WTC11 (cell line): Measurements from ENCODE around the gene UCHL5. TPM values are rescaled to one million over a fixed set of nuclear protein-coding genes. Genes with fewer than 3 reads are reported as not detected.

Experiments used
- ATAC-seq: fragments of 200-7000 bp; cut with Tn5 transposase; 2 replicates; pipeline ENCODE4 v1.10.0; 2021; ENCODE audit warnings: mild to moderate bottlenecking, moderate library complexity
- CTCF ChIA-PET: fragments of 300-600 bp; sonication (Branson Sonifier 250); formaldehyde crosslinking; loops from one replicate; lab custom pipeline; 2021; ENCODE audit warnings: antibody characterized with exemption; lab: Charles Lee
- POLR2A ChIA-PET: fragments of 350-600 bp; sonication (Branson Sonifier 250); formaldehyde crosslinking; loops from one replicate; lab custom pipeline; 2021; ENCODE audit warnings: antibody characterized with exemption; lab: Charles Lee
- DNase-seq: peaks from one replicate; pipeline ENCODE4 v3.0.0; 2021; ENCODE audit warnings: low spot score
- H3K27ac Mint-ChIP-seq: 2 replicates; pipeline ENCODE4 v1.8.0; 2021; ENCODE audit warnings: mixed read lengths
- H3K27me3 Mint-ChIP-seq: 2 replicates; pipeline ENCODE4 v1.8.0; 2021; ENCODE audit warnings: low read depth, mild to moderate bottlenecking, moderate library complexity, mixed read lengths
- H3K36me3 Mint-ChIP-seq: 2 replicates; pipeline ENCODE4 v1.8.0; 2021; ENCODE audit warnings: mixed read lengths
- H3K4me1 Mint-ChIP-seq: 2 replicates; pipeline ENCODE4 v1.8.0; 2022; ENCODE audit warnings: mixed read lengths
- H3K4me3 Mint-ChIP-seq: 2 replicates; pipeline ENCODE4 v1.8.0; 2021; ENCODE audit warnings: mild to moderate bottlenecking, moderate library complexity, mixed read lengths
- H3K9me3 Mint-ChIP-seq: 2 replicates; pipeline ENCODE4 v1.8.0; 2021; ENCODE audit warnings: mixed read lengths
- CREB1 ChIP-seq: sonication (generic); formaldehyde crosslinking; IDR thresholded peaks from 2 replicates; pipeline ENCODE4 v1.8.0; 2023; ENCODE audit warnings: mild to moderate bottlenecking, missing genetic modification reagents
- ESRRA ChIP-seq: sonication (generic); formaldehyde crosslinking; IDR thresholded peaks from 2 replicates; pipeline ENCODE4 v1.8.1; 2022; ENCODE audit warnings: mild to moderate bottlenecking, missing genetic modification reagents, borderline replicate concordance
- FOXK1 ChIP-seq: sonication (generic); formaldehyde crosslinking; IDR thresholded peaks from 2 replicates; pipeline ENCODE4 v1.8.0; 2022; ENCODE audit warnings: mild to moderate bottlenecking, moderate library complexity, missing genetic modification reagents
- GABPB1 ChIP-seq: sonication (generic); formaldehyde crosslinking; IDR thresholded peaks from 2 replicates; pipeline ENCODE4 v1.8.1; 2023; ENCODE audit warnings: mild to moderate bottlenecking, missing genetic modification reagents
- HMGA2 ChIP-seq: fragments of 250-450 bp; sonication (Bioruptor Pico); IDR thresholded peaks from 2 replicates; pipeline ENCODE4 v1.4.0; 2021; ENCODE audit warnings: mild to moderate bottlenecking, moderate library complexity
- IRF2 ChIP-seq: sonication (generic); formaldehyde crosslinking; IDR thresholded peaks from 2 replicates; pipeline ENCODE4 v1.8.0; 2022; ENCODE audit warnings: low read depth, missing genetic modification reagents, borderline replicate concordance
- KAT7 ChIP-seq: sonication (generic); formaldehyde crosslinking; IDR thresholded peaks from 2 replicates; pipeline ENCODE4 v1.8.1; 2023; ENCODE audit warnings: missing genetic modification reagents, mild to moderate bottlenecking, borderline replicate concordance
- TEAD4 ChIP-seq: sonication (generic); formaldehyde crosslinking; IDR thresholded peaks from 2 replicates; pipeline ENCODE4 v1.8.0; 2022; ENCODE audit warnings: mild to moderate bottlenecking, missing genetic modification reagents
- ZNF121 ChIP-seq: sonication (generic); formaldehyde crosslinking; IDR thresholded peaks from 2 replicates; pipeline ENCODE4 v1.8.0; 2023; ENCODE audit warnings: missing genetic modification reagents
- ZNF219 ChIP-seq: sonication (generic); formaldehyde crosslinking; IDR thresholded peaks from 2 replicates; pipeline ENCODE4 v1.8.0; 2023; ENCODE audit warnings: missing genetic modification reagents, mild to moderate bottlenecking, borderline replicate concordance
- total RNA-seq: library from RNA; stranded (reverse); gene quantifications from 3 replicates; pipeline ENCODE4 v1.2.3, GENCODE V29; 2021
- TF ChIP-seq, protein P1 (sequence below): fragments of 250-450 bp; sonication (Bioruptor Pico); IDR thresholded peaks from 2 replicates; pipeline ENCODE4 v1.9.0; 2021; ENCODE audit warnings: moderate library complexity, mild to moderate bottlenecking, inconsistent platforms, borderline replicate concordance
- TF ChIP-seq, protein P2 (sequence below): sonication (generic); formaldehyde crosslinking; IDR thresholded peaks from 2 replicates; pipeline ENCODE4 v1.8.1; 2022; ENCODE audit warnings: mild to moderate bottlenecking, missing genetic modification reagents, moderate library complexity, borderline replicate concordance
- TF ChIP-seq, protein P3 (sequence below): sonication (generic); formaldehyde crosslinking; IDR thresholded peaks from 2 replicates; pipeline ENCODE4 v1.8.0; 2022; ENCODE audit warnings: missing genetic modification reagents
- TF ChIP-seq, protein P4 (sequence below): fragments of 250-450 bp; sonication (Bioruptor Pico); IDR thresholded peaks from 2 replicates; pipeline ENCODE4 v1.9.0; 2021; ENCODE audit warnings: mild to moderate bottlenecking
- TF ChIP-seq, protein P5 (sequence below): sonication (generic); formaldehyde crosslinking; IDR thresholded peaks from 2 replicates; pipeline ENCODE4 v1.8.0; 2022; ENCODE audit warnings: mild to moderate bottlenecking, missing genetic modification reagents
- TF ChIP-seq, protein P6 (sequence below): sonication (generic); formaldehyde crosslinking; IDR thresholded peaks from 2 replicates; pipeline ENCODE4 v1.8.1; 2023; ENCODE audit warnings: mild to moderate bottlenecking, missing genetic modification reagents, borderline replicate concordance

UCHL5 gene
- total RNA-seq, 1 experiment from 2014 or later = 41.5 TPM

DNA sequence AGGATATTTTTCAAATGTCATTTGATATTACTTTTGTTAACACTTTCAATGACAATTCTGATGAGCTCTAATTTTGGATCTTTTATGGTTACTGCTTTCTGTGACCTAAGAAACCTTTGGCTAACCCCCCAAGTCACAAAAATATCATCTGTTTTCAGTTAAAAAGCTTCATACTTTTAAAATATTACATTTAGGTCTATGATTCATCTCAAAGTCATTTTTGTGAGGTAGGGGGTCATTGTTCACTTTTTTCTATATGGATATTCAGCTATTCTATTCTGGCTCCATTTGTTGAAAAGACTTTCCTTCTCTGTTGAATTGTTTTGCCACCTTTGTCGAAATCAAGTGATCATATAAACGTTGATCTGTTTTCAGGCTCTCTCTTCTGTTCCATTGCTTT lies 44.8 kb downstream of the UCHL5 start:
- ChIA-PET POLR2A (no interaction called here), CTCF (no interaction called here)
- H3K9me3 Mint-ChIP-seq = no peaks in the 10 kb centered on the region
- ATAC-seq (no peak), DNase-seq (no peak)
- TF ChIP-seq, protein P1, sequence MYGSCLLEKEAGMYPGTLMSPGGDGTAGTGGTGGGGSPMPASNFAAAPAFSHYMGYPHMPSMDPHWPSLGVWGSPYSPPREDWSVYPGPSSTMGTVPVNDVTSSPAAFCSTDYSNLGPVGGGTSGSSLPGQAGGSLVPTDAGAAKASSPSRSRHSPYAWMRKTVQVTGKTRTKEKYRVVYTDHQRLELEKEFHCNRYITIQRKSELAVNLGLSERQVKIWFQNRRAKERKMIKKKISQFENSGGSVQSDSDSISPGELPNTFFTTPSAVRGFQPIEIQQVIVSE (CRISPR knock-in tag) = no peak
- TF ChIP-seq IRF2 (CRISPR knock-in tag) (no peak), GABPB1 (CRISPR knock-in tag) (no peak), CREB1 (CRISPR knock-in tag) (no peak), ZNF219 (CRISPR knock-in tag) (no peak), FOXK1 (CRISPR knock-in tag) (no peak), KAT7 (CRISPR knock-in tag) (no peak), ZNF121 (CRISPR knock-in tag) (no peak), ESRRA (no peak), TEAD4 (CRISPR knock-in tag) (no peak), HMGA2 (CRISPR knock-in tag) (no peak)
- TF ChIP-seq, protein P2, sequence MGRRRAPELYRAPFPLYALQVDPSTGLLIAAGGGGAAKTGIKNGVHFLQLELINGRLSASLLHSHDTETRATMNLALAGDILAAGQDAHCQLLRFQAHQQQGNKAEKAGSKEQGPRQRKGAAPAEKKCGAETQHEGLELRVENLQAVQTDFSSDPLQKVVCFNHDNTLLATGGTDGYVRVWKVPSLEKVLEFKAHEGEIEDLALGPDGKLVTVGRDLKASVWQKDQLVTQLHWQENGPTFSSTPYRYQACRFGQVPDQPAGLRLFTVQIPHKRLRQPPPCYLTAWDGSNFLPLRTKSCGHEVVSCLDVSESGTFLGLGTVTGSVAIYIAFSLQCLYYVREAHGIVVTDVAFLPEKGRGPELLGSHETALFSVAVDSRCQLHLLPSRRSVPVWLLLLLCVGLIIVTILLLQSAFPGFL (CRISPR knock-in tag) = no peak
- TF ChIP-seq, protein P3, sequence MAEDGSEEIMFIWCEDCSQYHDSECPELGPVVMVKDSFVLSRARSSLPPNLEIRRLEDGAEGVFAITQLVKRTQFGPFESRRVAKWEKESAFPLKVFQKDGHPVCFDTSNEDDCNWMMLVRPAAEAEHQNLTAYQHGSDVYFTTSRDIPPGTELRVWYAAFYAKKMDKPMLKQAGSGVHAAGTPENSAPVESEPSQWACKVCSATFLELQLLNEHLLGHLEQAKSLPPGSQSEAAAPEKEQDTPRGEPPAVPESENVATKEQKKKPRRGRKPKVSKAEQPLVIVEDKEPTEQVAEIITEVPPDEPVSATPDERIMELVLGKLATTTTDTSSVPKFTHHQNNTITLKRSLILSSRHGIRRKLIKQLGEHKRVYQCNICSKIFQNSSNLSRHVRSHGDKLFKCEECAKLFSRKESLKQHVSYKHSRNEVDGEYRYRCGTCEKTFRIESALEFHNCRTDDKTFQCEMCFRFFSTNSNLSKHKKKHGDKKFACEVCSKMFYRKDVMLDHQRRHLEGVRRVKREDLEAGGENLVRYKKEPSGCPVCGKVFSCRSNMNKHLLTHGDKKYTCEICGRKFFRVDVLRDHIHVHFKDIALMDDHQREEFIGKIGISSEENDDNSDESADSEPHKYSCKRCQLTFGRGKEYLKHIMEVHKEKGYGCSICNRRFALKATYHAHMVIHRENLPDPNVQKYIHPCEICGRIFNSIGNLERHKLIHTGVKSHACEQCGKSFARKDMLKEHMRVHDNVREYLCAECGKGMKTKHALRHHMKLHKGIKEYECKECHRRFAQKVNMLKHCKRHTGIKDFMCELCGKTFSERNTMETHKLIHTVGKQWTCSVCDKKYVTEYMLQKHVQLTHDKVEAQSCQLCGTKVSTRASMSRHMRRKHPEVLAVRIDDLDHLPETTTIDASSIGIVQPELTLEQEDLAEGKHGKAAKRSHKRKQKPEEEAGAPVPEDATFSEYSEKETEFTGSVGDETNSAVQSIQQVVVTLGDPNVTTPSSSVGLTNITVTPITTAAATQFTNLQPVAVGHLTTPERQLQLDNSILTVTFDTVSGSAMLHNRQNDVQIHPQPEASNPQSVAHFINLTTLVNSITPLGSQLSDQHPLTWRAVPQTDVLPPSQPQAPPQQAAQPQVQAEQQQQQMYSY (CRISPR knock-in tag) = no peak
- TF ChIP-seq, protein P4, sequence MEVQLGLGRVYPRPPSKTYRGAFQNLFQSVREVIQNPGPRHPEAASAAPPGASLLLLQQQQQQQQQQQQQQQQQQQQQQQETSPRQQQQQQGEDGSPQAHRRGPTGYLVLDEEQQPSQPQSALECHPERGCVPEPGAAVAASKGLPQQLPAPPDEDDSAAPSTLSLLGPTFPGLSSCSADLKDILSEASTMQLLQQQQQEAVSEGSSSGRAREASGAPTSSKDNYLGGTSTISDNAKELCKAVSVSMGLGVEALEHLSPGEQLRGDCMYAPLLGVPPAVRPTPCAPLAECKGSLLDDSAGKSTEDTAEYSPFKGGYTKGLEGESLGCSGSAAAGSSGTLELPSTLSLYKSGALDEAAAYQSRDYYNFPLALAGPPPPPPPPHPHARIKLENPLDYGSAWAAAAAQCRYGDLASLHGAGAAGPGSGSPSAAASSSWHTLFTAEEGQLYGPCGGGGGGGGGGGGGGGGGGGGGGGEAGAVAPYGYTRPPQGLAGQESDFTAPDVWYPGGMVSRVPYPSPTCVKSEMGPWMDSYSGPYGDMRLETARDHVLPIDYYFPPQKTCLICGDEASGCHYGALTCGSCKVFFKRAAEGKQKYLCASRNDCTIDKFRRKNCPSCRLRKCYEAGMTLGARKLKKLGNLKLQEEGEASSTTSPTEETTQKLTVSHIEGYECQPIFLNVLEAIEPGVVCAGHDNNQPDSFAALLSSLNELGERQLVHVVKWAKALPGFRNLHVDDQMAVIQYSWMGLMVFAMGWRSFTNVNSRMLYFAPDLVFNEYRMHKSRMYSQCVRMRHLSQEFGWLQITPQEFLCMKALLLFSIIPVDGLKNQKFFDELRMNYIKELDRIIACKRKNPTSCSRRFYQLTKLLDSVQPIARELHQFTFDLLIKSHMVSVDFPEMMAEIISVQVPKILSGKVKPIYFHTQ (CRISPR knock-in tag) = no peak
- TF ChIP-seq, protein P5, sequence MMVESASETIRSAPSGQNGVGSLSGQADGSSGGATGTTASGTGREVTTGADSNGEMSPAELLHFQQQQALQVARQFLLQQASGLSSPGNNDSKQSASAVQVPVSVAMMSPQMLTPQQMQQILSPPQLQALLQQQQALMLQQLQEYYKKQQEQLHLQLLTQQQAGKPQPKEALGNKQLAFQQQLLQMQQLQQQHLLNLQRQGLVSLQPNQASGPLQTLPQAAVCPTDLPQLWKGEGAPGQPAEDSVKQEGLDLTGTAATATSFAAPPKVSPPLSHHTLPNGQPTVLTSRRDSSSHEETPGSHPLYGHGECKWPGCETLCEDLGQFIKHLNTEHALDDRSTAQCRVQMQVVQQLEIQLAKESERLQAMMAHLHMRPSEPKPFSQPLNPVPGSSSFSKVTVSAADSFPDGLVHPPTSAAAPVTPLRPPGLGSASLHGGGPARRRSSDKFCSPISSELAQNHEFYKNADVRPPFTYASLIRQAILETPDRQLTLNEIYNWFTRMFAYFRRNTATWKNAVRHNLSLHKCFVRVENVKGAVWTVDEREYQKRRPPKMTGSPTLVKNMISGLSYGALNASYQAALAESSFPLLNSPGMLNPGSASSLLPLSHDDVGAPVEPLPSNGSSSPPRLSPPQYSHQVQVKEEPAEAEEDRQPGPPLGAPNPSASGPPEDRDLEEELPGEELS = no peak
- TF ChIP-seq, protein P6, sequence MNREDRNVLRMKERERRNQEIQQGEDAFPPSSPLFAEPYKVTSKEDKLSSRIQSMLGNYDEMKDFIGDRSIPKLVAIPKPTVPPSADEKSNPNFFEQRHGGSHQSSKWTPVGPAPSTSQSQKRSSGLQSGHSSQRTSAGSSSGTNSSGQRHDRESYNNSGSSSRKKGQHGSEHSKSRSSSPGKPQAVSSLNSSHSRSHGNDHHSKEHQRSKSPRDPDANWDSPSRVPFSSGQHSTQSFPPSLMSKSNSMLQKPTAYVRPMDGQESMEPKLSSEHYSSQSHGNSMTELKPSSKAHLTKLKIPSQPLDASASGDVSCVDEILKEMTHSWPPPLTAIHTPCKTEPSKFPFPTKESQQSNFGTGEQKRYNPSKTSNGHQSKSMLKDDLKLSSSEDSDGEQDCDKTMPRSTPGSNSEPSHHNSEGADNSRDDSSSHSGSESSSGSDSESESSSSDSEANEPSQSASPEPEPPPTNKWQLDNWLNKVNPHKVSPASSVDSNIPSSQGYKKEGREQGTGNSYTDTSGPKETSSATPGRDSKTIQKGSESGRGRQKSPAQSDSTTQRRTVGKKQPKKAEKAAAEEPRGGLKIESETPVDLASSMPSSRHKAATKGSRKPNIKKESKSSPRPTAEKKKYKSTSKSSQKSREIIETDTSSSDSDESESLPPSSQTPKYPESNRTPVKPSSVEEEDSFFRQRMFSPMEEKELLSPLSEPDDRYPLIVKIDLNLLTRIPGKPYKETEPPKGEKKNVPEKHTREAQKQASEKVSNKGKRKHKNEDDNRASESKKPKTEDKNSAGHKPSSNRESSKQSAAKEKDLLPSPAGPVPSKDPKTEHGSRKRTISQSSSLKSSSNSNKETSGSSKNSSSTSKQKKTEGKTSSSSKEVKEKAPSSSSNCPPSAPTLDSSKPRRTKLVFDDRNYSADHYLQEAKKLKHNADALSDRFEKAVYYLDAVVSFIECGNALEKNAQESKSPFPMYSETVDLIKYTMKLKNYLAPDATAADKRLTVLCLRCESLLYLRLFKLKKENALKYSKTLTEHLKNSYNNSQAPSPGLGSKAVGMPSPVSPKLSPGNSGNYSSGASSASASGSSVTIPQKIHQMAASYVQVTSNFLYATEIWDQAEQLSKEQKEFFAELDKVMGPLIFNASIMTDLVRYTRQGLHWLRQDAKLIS (CRISPR knock-in tag) = no peak
- no peaks in the 10 kb centered on the region for H3K27me3 Mint-ChIP-seq
- no peak overlapping the region for H3K27ac Mint-ChIP-seq
- no peak overlapping the region for H3K4me3 Mint-ChIP-seq
- H3K36me3 Mint-ChIP-seq = no peaks in the 10 kb centered on the region
- no peaks in the 10 kb centered on the region for H3K4me1 Mint-ChIP-seq
